Limb (tissue), 2 donors: ENCODE results near the gene MYBPC2.

Experiments
- DNase-seq, 2 donors: peaks; one replicate each; pipeline ENCODE4 v3.0.0-alpha.2; 2016; ENCODE audit errors: extremely low spot score in 2 of 2

The MYBPC2 gene

GRCh38 chr19:50515168-50515561 is 82.5 kb downstream of the MYBPC2 start:
- no peak for DNase-seq
